H9 (cell line): ENCODE measurements around the gene NCAPH2. TPM values are rescaled to one million over a fixed set of nuclear protein-coding genes. Genes with fewer than 3 reads are reported as not detected.

Experiments used
- DNase-seq: peaks from one replicate; pipeline ENCODE4 v3.0.0-alpha.2; 2017
- H2AFZ ChIP-seq: one replicate; pipeline ENCODE4 v1.6.1; 2013; ENCODE audit warnings: mild to moderate bottlenecking, low read length, control low read depth, moderate library complexity
- H2AK5ac ChIP-seq: 2 replicates; pipeline ENCODE4 v1.6.1; 2013; ENCODE audit warnings: low read length, control low read depth, mixed read lengths; ENCODE audit not compliant: insufficient read length
- H2BK120ac ChIP-seq: one replicate; pipeline ENCODE4 v1.6.1; 2013; ENCODE audit warnings: low read depth, mild to moderate bottlenecking, low read length, control low read depth, inconsistent platforms; ENCODE audit not compliant: poor library complexity, severe bottlenecking
- H2BK12ac ChIP-seq: 2 replicates; pipeline ENCODE4 v1.6.1; 2013; ENCODE audit warnings: low read length, control low read depth, mixed read lengths, low read depth; ENCODE audit not compliant: insufficient read length
- H2BK15ac ChIP-seq: 2 replicates; pipeline ENCODE4 v1.6.1; 2013; ENCODE audit warnings: low read depth, low read length, control low read depth
- H2BK20ac ChIP-seq: one replicate; pipeline ENCODE4 v1.6.1; 2013; ENCODE audit warnings: low read depth, mild to moderate bottlenecking, low read length, control low read depth, inconsistent platforms; ENCODE audit not compliant: poor library complexity, severe bottlenecking
- H2BK5ac ChIP-seq: 2 replicates; pipeline ENCODE4 v1.6.1; 2013; ENCODE audit warnings: low read length, control low read depth, mixed read lengths; ENCODE audit not compliant: insufficient read length
- H3K14ac ChIP-seq: 2 replicates; pipeline ENCODE4 v1.6.1; 2013; ENCODE audit warnings: low read length, control low read depth; ENCODE audit not compliant: insufficient read depth
- H3K18ac ChIP-seq: 2 replicates; pipeline ENCODE4 v1.6.1; 2013; ENCODE audit warnings: low read depth, mild to moderate bottlenecking, mixed read lengths, low read length, control low read depth; ENCODE audit not compliant: insufficient read length
- H3K23ac ChIP-seq: 2 replicates; pipeline ENCODE4 v1.6.1; 2013; ENCODE audit warnings: low read length, control low read depth, mixed read lengths, low read depth; ENCODE audit not compliant: insufficient read length
- H3K23me2 ChIP-seq: 2 replicates; pipeline ENCODE4 v1.6.1; 2013; ENCODE audit warnings: low read depth, mild to moderate bottlenecking, mixed read lengths, low read length, control low read depth; ENCODE audit not compliant: insufficient read length, poor library complexity, severe bottlenecking
- H3K27ac ChIP-seq: 2 replicates; pipeline ENCODE4 v1.5.1; 2013; ENCODE audit warnings: low read length, control low read depth, mixed read lengths, low read depth; ENCODE audit not compliant: insufficient read length
- H3K27me3 ChIP-seq: 2 replicates; pipeline ENCODE4 v1.6.1; 2013; ENCODE audit warnings: low read length, control low read depth, inconsistent platforms; ENCODE audit not compliant: insufficient read depth
- H3K4ac ChIP-seq: 2 replicates; pipeline ENCODE4 v1.6.1; 2013; ENCODE audit warnings: low read depth, mild to moderate bottlenecking, control low read depth, inconsistent platforms, low read length, moderate library complexity
- H3K4me1 ChIP-seq: 2 replicates; pipeline ENCODE4 v1.6.1; 2013; ENCODE audit warnings: low read length, control low read depth, inconsistent platforms; ENCODE audit not compliant: insufficient read depth
- H3K4me2 ChIP-seq: 2 replicates; pipeline ENCODE4 v1.6.1; 2013; ENCODE audit warnings: low read length, control low read depth, mixed read lengths; ENCODE audit not compliant: insufficient read length, insufficient read depth
- H3K56ac ChIP-seq: 2 replicates; pipeline ENCODE4 v1.6.1; 2013; ENCODE audit warnings: low read depth, mild to moderate bottlenecking, mixed read lengths, low read length, control low read depth; ENCODE audit not compliant: insufficient read length
- H3K79me1 ChIP-seq: 2 replicates; pipeline ENCODE4 v1.6.1; 2013; ENCODE audit warnings: low read depth, mild to moderate bottlenecking, moderate library complexity, low read length, control low read depth, inconsistent platforms; ENCODE audit not compliant: insufficient read depth, poor library complexity, severe bottlenecking
- H3K79me2 ChIP-seq: 2 replicates; pipeline ENCODE4 v1.6.1; 2013; ENCODE audit warnings: low read length, control low read depth, inconsistent platforms; ENCODE audit not compliant: insufficient read depth
- H3K9ac ChIP-seq: 2 replicates; pipeline ENCODE4 v1.6.1; 2013; ENCODE audit warnings: low read length, control low read depth, mixed read lengths; ENCODE audit not compliant: insufficient read length; ENCODE audit errors: extremely low read depth
- H3K9me3 ChIP-seq: one replicate; pipeline ENCODE4 v1.6.1; 2013; ENCODE audit warnings: low read depth, low read length, inconsistent platforms; ENCODE audit not compliant: control insufficient read depth
- H3T11ph ChIP-seq: one replicate; pipeline ENCODE4 v1.6.1; 2013; ENCODE audit warnings: mild to moderate bottlenecking, low read length, control low read depth, inconsistent platforms
- H4K20me1 ChIP-seq: one replicate; pipeline ENCODE4 v1.6.1; 2013; ENCODE audit not compliant: control insufficient read depth, insufficient read length, insufficient read depth
- H4K5ac ChIP-seq: 2 replicates; pipeline ENCODE4 v1.6.1; 2013; ENCODE audit warnings: low read depth, mild to moderate bottlenecking, mixed read lengths, low read length, control low read depth; ENCODE audit not compliant: insufficient read length
- H4K8ac ChIP-seq: replicated peaks from 2 replicates; pipeline ENCODE4 v1.6.1; 2013; ENCODE audit warnings: low read length, control low read depth, mixed read lengths, low read depth; ENCODE audit not compliant: insufficient read length
- H4K91ac ChIP-seq: 2 replicates; pipeline ENCODE4 v1.6.1; 2013; ENCODE audit warnings: low read depth, mild to moderate bottlenecking, moderate library complexity, mixed read lengths, low read length, control low read depth; ENCODE audit not compliant: insufficient read length
- H3K27ac Mint-ChIP-seq, 3 experiments: 2 replicates in 2 of 3; 3 replicates in 1 of 3; pipeline ENCODE4 v1.8.0; 2020 to 2021; ENCODE audit warnings: mixed read lengths in 3 of 3, mild to moderate bottlenecking in 1 of 3, moderate library complexity in 1 of 3
- H3K27me3 Mint-ChIP-seq: 2 replicates; pipeline ENCODE4 v1.8.0; 2021; ENCODE audit warnings: low read depth, mild to moderate bottlenecking, moderate library complexity, mixed read lengths
- H3K36me3 Mint-ChIP-seq, 3 experiments: 2 replicates in 2 of 3; 3 replicates in 1 of 3; pipeline ENCODE4 v1.8.0; 2020 to 2021; ENCODE audit warnings: low read depth in 3 of 3, mixed read lengths in 3 of 3; ENCODE audit not compliant: insufficient read depth in 1 of 3
- H3K4me1 Mint-ChIP-seq, 2 experiments: 2 replicates each; pipeline ENCODE4 v1.8.0; 2020; ENCODE audit warnings: mixed read lengths in 2 of 2
- H3K4me3 Mint-ChIP-seq, 2 experiments: 2 replicates in 1 of 2; 3 replicates in 1 of 2; pipeline ENCODE4 v1.8.0; 2020 to 2021; ENCODE audit warnings: mild to moderate bottlenecking in 2 of 2, mixed read lengths in 2 of 2, moderate library complexity in 1 of 2
- H3K9me3 Mint-ChIP-seq, 2 experiments: 2 replicates in 1 of 2; 3 replicates in 1 of 2; pipeline ENCODE4 v1.8.0; 2020; ENCODE audit warnings: mild to moderate bottlenecking in 2 of 2, mixed read lengths in 2 of 2, moderate library complexity in 1 of 2
- WGBS: extraction: QIAGEN DNeasy Blood & Tissue Kit; methylation state at CpG from one replicate; pipeline ENCODE4 v1.1.7; 2013; ENCODE audit warnings: missing lambda C conversion rate, low lambda C conversion rate, mixed read lengths; ENCODE audit not compliant: insufficient read length; ENCODE audit errors: extremely low coverage; 5-methylcytosine and 5-hydroxymethylcytosine counted together
- total RNA-seq: library from RNA; stranded (reverse); gene quantifications from 2 replicates; pipeline ENCODE4 v1.2.1, GENCODE V29; 2021
- TF ChIP-seq, protein P1 (sequence below): fragments of 200-600 bp; sonication (generic); conservative IDR thresholded peaks from 3 replicates; pipeline ENCODE4 v1.8.0; 2021; ENCODE audit warnings: antibody characterized with exemption, mild to moderate bottlenecking

NCAPH2 gene
- total RNA-seq, 1 experiment from 2014 or later, result 76.2 TPM

DNA sequence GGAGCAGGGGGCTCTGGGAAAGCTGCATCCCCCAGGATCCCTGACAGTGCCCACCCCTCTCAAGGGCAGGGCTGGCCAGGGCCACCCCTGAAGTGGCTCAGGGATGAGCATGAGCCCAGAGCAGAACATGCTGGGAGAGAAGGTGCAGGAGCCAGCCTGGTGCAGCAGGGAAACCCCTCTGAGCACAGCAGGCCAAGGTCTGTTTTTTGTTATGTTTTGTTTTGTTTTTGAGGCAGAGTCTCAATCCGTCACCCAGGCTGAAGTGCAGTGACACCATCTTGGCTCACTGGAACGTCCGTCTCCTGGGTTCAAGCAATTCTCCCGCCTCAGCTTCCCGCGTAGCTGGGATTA lies 32.4 kb upstream of the NCAPH2 start:
- no peak for DNase-seq
- Histone ChIP-seq H2BK12ac (no peak overlapping the region), H3K27ac (no peak overlapping the region), H2AK5ac (no peak overlapping the region), H2AFZ (no peak overlapping the region), H4K91ac (no peak overlapping the region), H3K4me1 (no peaks in the 10 kb centered on the region; the same call in 1 of the 2 replicates), H3K79me2 (peaks cover 16% of the 10 kb centered on the region; the same call in 1 of the 2 replicates), H3K79me1 (peaks cover 14% of the 10 kb centered on the region), H3K18ac (no peak overlapping the region), H3K27me3 (peaks cover 9% of the 10 kb centered on the region; the same call in 1 of the 2 replicates), H4K20me1 (peaks cover 4% of the 10 kb centered on the region), H3K23me2 (peaks cover 13% of the 10 kb centered on the region), H3K9me3 (no peaks in the 10 kb centered on the region), H2BK15ac (no peak overlapping the region), H2BK120ac (no peak overlapping the region), H4K8ac (no peak overlapping the region), H3T11ph (no peak overlapping the region), H3K4me2 (peak overlapping the region; percentile 38), H3K23ac (no peak overlapping the region), H2BK20ac (no peak overlapping the region), H2BK5ac (no peak overlapping the region), H3K56ac (no peak overlapping the region), H4K5ac (no peak overlapping the region), H3K9ac (no peak overlapping the region), H3K4ac (no peak overlapping the region), H3K14ac (no peak overlapping the region)
- H3K4me1 Mint-ChIP-seq, result peaks cover 30 to 33% of the 10 kb centered on the region in 2 experiments
- H3K9me3 Mint-ChIP-seq, result no peaks in the 10 kb centered on the region
- TF ChIP-seq, protein P1, sequence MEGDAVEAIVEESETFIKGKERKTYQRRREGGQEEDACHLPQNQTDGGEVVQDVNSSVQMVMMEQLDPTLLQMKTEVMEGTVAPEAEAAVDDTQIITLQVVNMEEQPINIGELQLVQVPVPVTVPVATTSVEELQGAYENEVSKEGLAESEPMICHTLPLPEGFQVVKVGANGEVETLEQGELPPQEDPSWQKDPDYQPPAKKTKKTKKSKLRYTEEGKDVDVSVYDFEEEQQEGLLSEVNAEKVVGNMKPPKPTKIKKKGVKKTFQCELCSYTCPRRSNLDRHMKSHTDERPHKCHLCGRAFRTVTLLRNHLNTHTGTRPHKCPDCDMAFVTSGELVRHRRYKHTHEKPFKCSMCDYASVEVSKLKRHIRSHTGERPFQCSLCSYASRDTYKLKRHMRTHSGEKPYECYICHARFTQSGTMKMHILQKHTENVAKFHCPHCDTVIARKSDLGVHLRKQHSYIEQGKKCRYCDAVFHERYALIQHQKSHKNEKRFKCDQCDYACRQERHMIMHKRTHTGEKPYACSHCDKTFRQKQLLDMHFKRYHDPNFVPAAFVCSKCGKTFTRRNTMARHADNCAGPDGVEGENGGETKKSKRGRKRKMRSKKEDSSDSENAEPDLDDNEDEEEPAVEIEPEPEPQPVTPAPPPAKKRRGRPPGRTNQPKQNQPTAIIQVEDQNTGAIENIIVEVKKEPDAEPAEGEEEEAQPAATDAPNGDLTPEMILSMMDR, result no peak
- peak overlapping the region in 1 of 3 experiments; percentile 53; a peak in 1 of 7 replicates for H3K27ac Mint-ChIP-seq
- WGBS, result no CpG with 5 or more reads among the region's 6 CpGs
- peaks cover 33% of the 10 kb centered on the region for H3K27me3 Mint-ChIP-seq
- H3K4me3 Mint-ChIP-seq, result peak overlapping the region; percentile 47 to 76
- peaks cover 0 to 7% (median 0%) of the 10 kb centered on the region in 3 experiments; a peak in 4 of 7 replicates for H3K36me3 Mint-ChIP-seq
